K562 (cell line): ENCODE measurements around the gene CSAD. TPM values are rescaled to one million over a fixed set of nuclear protein-coding genes. Genes with fewer than 3 reads are reported as not detected.

ENCODE experiments used
- CCAR2 ChIP-seq: fragments of 200-400 bp; formaldehyde crosslinking; IDR thresholded peaks from 2 replicates; pipeline ENCODE4 v1.6.1; 2017; ENCODE audit warnings: mild to moderate bottlenecking, low read depth, low read length
- CSDE1 ChIP-seq, 2 experiments: fragments of 450-650 bp; IDR thresholded peaks; 2 replicates each; pipeline ENCODE4 v1.6.1; 2016; ENCODE audit warnings: mild to moderate bottlenecking in 1 of 2
- EGR1 ChIP-seq: fragments of 450-650 bp; conservative IDR thresholded peaks from 2 replicates; pipeline ENCODE4 v1.6.1; 2017; ENCODE audit warnings: mild to moderate bottlenecking
- FOXM1 ChIP-seq, 2 experiments: fragments of 450-650 bp in 1 of 2; sonication (generic) in 1 of 2; formaldehyde crosslinking in 1 of 2; IDR thresholded peaks; 2 replicates each; pipeline versions ENCODE4 v1.6.1 to v1.9.0; 2017 to 2022; ENCODE audit warnings: low read depth in 2 of 2, mild to moderate bottlenecking in 2 of 2, missing genetic modification reagents in 1 of 2, moderate library complexity in 1 of 2
- NR2C2 ChIP-seq, 2 experiments: fragments of 200-800 bp in 1 of 2; sonication (Bioruptor generic) in 1 of 2; sonication (generic) in 1 of 2; formaldehyde crosslinking in 1 of 2; IDR thresholded peaks; 2 replicates each; pipeline versions ENCODE4 v1.6.1 to v1.8.0; 2016 to 2022; ENCODE audit warnings: mild to moderate bottlenecking in 1 of 2, missing compliant biosample characterization in 1 of 2, missing genetic modification characterization in 1 of 2, missing genetic modification reagents in 1 of 2
- RBM39 ChIP-seq: fragments of 200-400 bp; formaldehyde crosslinking; optimal IDR thresholded peaks from 2 replicates; pipeline ENCODE3; 2018; ENCODE audit warnings: low read depth, low read length
- SIRT6 ChIP-seq: IDR thresholded peaks from one replicate; pipeline ENCODE4 v1.6.1; 2012; ENCODE audit warnings: low read depth, mild to moderate bottlenecking, control low read depth, inconsistent platforms, low read length, moderate library complexity
- TCFL5 ChIP-seq: fragments of 250-450 bp; sonication (Bioruptor Pico); conservative IDR thresholded peaks from 2 replicates; pipeline ENCODE4 v1.6.1; 2021; ENCODE audit warnings: mild to moderate bottlenecking, moderate library complexity, matching md5 sums
- TRIM24 ChIP-seq, 2 experiments: fragments of 450-650 bp; IDR thresholded peaks; 2 replicates each; pipeline ENCODE4 v1.6.1; 2016
- ZFPM2 ChIP-seq: fragments of 250-450 bp; sonication (Bioruptor Pico); IDR thresholded peaks from 2 replicates; pipeline ENCODE4 v1.5.1; 2022; ENCODE audit warnings: mild to moderate bottlenecking
- ZNF76 ChIP-seq: fragments of 250-450 bp; sonication (Bioruptor Pico); IDR thresholded peaks from 2 replicates; pipeline ENCODE4 v1.4.0; 2020; ENCODE audit warnings: mild to moderate bottlenecking, moderate library complexity, borderline replicate concordance
- polyA plus RNA-seq, 8 experiments: library from polyadenylated mRNA; depleted of rRNA in 4 of 8; stranded (reverse) in 5 of 8; unstranded in 3 of 8; fragments of >200 nt; fragmentation: Nextera tagmentation in 2 of 8; fragmentation: Illumina TruSeq in 1 of 8; extraction: Ambion mirVana in 2 of 8; extraction: Trizol in 1 of 8; gene quantifications; 2 replicates each; pipeline versions ENCODE4 v1.2.1 to v1.2.3, GENCODE V29; 2011 to 2014; ENCODE audit warnings: inconsistent platforms in 1 of 8, missing spikeins in 1 of 8
- total RNA-seq, 7 experiments: library from RNA; depleted of rRNA in 6 of 7; stranded (reverse); fragments of >200 nt in 6 of 7; fragmentation: Illumina TruSeq in 2 of 7; extraction: Trizol in 2 of 7; gene quantifications; 2 replicates each; pipeline versions ENCODE4 v1.2.1 to v1.2.3, GENCODE V29; 2011 to 2021; ENCODE audit warnings: low replicate concordance in 1 of 7
- TF ChIP-seq, protein P1 (sequence below): fragments of 250-450 bp; sonication (Bioruptor Pico); IDR thresholded peaks from 2 replicates; pipeline ENCODE4 v1.4.0; 2020; ENCODE audit warnings: mild to moderate bottlenecking, moderate library complexity
- TF ChIP-seq, protein P2 (sequence below): fragments of 200-600 bp; sonication (generic); IDR thresholded peaks from one replicate; pipeline ENCODE4 v1.6.1; 2012; ENCODE audit warnings: mild to moderate bottlenecking, low read depth, low read length, inconsistent platforms

Gene CSAD
- total and polyA plus RNA-seq, 9 of the 15 experiments (the other 6 are each of a cell fraction or from before 2014, with no cell fraction given), result 1.8 to 19.6 (median 8.1) TPM

DNA sequence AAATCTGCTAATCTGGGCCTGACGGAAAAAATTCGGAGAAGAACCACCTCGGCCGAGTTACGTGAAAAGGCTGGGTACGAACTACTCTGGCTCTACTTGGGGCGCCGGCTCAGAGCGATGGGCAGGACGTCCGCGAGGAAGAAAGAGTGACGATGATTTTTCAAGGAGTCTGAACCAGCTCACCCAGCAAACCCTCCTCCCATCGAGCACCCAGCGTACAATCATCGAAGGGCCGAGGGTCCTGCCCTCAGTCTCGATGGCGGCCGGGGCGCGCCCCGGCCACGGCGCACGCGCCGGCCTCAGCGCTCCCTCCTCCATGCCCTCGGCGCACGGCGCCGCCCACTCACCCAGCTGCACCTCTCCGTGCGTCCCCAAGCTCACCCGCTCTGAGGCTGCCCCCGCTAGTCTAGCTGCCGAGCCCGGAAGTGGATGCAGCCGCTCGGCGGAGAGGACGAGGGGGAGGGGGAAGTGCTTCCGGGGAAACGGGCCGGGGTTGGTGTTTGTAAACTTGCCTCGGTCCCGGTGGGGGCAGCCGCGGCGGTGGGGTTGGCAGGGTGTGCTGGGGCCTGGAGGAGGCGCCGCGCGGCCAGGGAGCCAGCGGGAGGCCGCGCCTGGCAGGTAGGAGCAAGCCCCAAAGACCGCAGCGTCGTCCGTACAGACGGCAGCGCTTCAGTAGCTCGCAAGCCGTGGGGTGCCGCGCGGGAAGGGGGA lies at the start of gene CSAD, which contains the start of gene ZNF740 (continued):
- TF ChIP-seq, protein P1, sequence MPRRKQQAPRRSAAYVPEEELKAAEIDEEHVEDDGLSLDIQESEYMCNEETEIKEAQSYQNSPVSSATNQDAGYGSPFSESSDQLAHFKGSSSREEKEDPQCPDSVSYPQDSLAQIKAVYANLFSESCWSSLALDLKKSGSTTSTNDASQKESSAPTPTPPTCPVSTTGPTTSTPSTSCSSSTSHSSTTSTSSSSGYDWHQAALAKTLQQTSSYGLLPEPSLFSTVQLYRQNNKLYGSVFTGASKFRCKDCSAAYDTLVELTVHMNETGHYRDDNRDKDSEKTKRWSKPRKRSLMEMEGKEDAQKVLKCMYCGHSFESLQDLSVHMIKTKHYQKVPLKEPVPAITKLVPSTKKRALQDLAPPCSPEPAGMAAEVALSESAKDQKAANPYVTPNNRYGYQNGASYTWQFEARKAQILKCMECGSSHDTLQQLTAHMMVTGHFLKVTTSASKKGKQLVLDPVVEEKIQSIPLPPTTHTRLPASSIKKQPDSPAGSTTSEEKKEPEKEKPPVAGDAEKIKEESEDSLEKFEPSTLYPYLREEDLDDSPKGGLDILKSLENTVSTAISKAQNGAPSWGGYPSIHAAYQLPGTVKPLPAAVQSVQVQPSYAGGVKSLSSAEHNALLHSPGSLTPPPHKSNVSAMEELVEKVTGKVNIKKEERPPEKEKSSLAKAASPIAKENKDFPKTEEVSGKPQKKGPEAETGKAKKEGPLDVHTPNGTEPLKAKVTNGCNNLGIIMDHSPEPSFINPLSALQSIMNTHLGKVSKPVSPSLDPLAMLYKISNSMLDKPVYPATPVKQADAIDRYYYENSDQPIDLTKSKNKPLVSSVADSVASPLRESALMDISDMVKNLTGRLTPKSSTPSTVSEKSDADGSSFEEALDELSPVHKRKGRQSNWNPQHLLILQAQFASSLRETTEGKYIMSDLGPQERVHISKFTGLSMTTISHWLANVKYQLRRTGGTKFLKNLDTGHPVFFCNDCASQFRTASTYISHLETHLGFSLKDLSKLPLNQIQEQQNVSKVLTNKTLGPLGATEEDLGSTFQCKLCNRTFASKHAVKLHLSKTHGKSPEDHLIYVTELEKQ (CRISPR knock-in tag), result no peak
- no peak for TF ChIP-seq SIRT6
- no peak for TF ChIP-seq TCFL5
- TF ChIP-seq NR2C2 (CRISPR knock-in tag; IDR thresholded peaks at IDR 0.05), result peak; percentile 98
- TF ChIP-seq NR2C2 (tag; IDR thresholded peaks at IDR 0.05), result peak; percentile 100
- no peak for TF ChIP-seq ZNF76 (CRISPR knock-in tag)
- no peak for TF ChIP-seq CSDE1 (IDR thresholded peaks at IDR 0.05)
- TF ChIP-seq CCAR2, result no peak
- no peak for TF ChIP-seq RBM39
- no peak for TF ChIP-seq FOXM1 (IDR thresholded peaks at IDR 0.05; ENCODE audit: low read depth)
- no peak for TF ChIP-seq FOXM1 (CRISPR knock-in tag; IDR thresholded peaks at IDR 0.05; ENCODE audit: low read depth)
- TF ChIP-seq TRIM24 (IDR thresholded peaks at IDR 0.05), result peak in 1 of 2 experiments; percentile 52; a peak in 2 of 4 replicates
- peak; percentile 96 for TF ChIP-seq EGR1
- TF ChIP-seq, protein P2, sequence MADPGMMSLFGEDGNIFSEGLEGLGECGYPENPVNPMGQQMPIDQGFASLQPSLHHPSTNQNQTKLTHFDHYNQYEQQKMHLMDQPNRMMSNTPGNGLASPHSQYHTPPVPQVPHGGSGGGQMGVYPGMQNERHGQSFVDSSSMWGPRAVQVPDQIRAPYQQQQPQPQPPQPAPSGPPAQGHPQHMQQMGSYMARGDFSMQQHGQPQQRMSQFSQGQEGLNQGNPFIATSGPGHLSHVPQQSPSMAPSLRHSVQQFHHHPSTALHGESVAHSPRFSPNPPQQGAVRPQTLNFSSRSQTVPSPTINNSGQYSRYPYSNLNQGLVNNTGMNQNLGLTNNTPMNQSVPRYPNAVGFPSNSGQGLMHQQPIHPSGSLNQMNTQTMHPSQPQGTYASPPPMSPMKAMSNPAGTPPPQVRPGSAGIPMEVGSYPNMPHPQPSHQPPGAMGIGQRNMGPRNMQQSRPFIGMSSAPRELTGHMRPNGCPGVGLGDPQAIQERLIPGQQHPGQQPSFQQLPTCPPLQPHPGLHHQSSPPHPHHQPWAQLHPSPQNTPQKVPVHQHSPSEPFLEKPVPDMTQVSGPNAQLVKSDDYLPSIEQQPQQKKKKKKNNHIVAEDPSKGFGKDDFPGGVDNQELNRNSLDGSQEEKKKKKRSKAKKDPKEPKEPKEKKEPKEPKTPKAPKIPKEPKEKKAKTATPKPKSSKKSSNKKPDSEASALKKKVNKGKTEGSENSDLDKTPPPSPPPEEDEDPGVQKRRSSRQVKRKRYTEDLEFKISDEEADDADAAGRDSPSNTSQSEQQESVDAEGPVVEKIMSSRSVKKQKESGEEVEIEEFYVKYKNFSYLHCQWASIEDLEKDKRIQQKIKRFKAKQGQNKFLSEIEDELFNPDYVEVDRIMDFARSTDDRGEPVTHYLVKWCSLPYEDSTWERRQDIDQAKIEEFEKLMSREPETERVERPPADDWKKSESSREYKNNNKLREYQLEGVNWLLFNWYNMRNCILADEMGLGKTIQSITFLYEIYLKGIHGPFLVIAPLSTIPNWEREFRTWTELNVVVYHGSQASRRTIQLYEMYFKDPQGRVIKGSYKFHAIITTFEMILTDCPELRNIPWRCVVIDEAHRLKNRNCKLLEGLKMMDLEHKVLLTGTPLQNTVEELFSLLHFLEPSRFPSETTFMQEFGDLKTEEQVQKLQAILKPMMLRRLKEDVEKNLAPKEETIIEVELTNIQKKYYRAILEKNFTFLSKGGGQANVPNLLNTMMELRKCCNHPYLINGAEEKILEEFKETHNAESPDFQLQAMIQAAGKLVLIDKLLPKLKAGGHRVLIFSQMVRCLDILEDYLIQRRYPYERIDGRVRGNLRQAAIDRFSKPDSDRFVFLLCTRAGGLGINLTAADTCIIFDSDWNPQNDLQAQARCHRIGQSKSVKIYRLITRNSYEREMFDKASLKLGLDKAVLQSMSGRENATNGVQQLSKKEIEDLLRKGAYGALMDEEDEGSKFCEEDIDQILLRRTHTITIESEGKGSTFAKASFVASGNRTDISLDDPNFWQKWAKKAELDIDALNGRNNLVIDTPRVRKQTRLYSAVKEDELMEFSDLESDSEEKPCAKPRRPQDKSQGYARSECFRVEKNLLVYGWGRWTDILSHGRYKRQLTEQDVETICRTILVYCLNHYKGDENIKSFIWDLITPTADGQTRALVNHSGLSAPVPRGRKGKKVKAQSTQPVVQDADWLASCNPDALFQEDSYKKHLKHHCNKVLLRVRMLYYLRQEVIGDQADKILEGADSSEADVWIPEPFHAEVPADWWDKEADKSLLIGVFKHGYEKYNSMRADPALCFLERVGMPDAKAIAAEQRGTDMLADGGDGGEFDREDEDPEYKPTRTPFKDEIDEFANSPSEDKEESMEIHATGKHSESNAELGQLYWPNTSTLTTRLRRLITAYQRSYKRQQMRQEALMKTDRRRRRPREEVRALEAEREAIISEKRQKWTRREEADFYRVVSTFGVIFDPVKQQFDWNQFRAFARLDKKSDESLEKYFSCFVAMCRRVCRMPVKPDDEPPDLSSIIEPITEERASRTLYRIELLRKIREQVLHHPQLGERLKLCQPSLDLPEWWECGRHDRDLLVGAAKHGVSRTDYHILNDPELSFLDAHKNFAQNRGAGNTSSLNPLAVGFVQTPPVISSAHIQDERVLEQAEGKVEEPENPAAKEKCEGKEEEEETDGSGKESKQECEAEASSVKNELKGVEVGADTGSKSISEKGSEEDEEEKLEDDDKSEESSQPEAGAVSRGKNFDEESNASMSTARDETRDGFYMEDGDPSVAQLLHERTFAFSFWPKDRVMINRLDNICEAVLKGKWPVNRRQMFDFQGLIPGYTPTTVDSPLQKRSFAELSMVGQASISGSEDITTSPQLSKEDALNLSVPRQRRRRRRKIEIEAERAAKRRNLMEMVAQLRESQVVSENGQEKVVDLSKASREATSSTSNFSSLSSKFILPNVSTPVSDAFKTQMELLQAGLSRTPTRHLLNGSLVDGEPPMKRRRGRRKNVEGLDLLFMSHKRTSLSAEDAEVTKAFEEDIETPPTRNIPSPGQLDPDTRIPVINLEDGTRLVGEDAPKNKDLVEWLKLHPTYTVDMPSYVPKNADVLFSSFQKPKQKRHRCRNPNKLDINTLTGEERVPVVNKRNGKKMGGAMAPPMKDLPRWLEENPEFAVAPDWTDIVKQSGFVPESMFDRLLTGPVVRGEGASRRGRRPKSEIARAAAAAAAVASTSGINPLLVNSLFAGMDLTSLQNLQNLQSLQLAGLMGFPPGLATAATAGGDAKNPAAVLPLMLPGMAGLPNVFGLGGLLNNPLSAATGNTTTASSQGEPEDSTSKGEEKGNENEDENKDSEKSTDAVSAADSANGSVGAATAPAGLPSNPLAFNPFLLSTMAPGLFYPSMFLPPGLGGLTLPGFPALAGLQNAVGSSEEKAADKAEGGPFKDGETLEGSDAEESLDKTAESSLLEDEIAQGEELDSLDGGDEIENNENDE, result no peak
- TF ChIP-seq ZFPM2 (CRISPR knock-in tag), result no peak
